K562 (cell line): ENCODE results near the gene CPLANE2. TPM values are rescaled to one million over a fixed set of nuclear protein-coding genes. Genes with fewer than 3 reads are reported as not detected.

Experiments used
- ATAC-seq: fragments of 200-7000 bp; cut with Tn5 transposase; 3 replicates; pipeline ENCODE4 v1.9.1; 2020; ENCODE audit warnings: moderate library complexity
- BruUV-seq: library from RNA; stranded (reverse); fragments of 400-500 nt; replicated peaks from 2 replicates; lab custom pipeline; 2021; lab: Mats Ljungman, UMichigan
- CTCF ChIA-PET: fragments of 300-600 bp; formaldehyde crosslinking; extraction: SDS; loops from one replicate; lab custom pipeline; 2021; ENCODE audit warnings: low intra/inter-chr PET ratio; lab: Yijun Ruan, JAX
- POLR2A ChIA-PET: fragments of 300-600, 350-650 bp; sonication (Branson Sonifier 250); formaldehyde crosslinking; extraction: SDS; loops from one replicate; lab custom pipeline; 2021; ENCODE audit warnings: antibody characterized with exemption, inconsistent platforms; lab: Yijun Ruan, JAX
- DNase-seq, 4 experiments: peaks; one replicate each; pipeline versions ENCODE4 v3.0.0 to v3.0.0-alpha.2; 2011 to 2018; ENCODE audit warnings: low spot score in 3 of 4, mixed read lengths in 3 of 4; ENCODE audit errors: extremely low read depth in 1 of 4
- FAIRE-seq: peaks from 2 replicates; lab custom pipeline; 2011; peaks lifted over from hg19 to GRCh38; lab: Jason Lieb, UNC
- H2AFZ ChIP-seq: 2 replicates; pipeline ENCODE4 v1.6.0; 2011; ENCODE audit warnings: low read depth, low read length, control low read depth, inconsistent platforms
- H3K27ac ChIP-seq: fragments of 200-600 bp; 3 replicates; pipeline ENCODE4 v1.8.0; 2011; ENCODE audit warnings: low read depth, mild to moderate bottlenecking, control low read depth, inconsistent platforms, low read length, moderate library complexity, mixed read lengths; ENCODE audit errors: extremely low read depth
- H3K27me3 ChIP-seq, 2 experiments: fragments of 300-600 bp in 1 of 2; 2 replicates in 1 of 2; 3 replicates in 1 of 2; pipeline versions ENCODE4 v1.6.0 to v1.8.0; 2011; ENCODE audit warnings: inconsistent platforms in 2 of 2, low read length in 2 of 2, mild to moderate bottlenecking in 1 of 2, mixed read lengths in 1 of 2, moderate library complexity in 1 of 2; ENCODE audit not compliant: control insufficient read depth in 2 of 2, insufficient read depth in 2 of 2
- H3K36me3 ChIP-seq: fragments of 300-600 bp; 3 replicates; pipeline ENCODE4 v1.8.0; 2011; ENCODE audit warnings: mild to moderate bottlenecking, low read length, inconsistent platforms; ENCODE audit not compliant: control insufficient read depth, insufficient read depth
- H3K4me1 ChIP-seq, 2 experiments: fragments of 200-600 bp in 1 of 2; replicated peaks in 1 of 2; 2 replicates in 1 of 2; 3 replicates in 1 of 2; pipeline versions ENCODE4 v1.5.1 to v1.8.0; 2011; ENCODE audit warnings: inconsistent platforms in 2 of 2, low read length in 2 of 2, mild to moderate bottlenecking in 1 of 2, mixed read lengths in 1 of 2, moderate library complexity in 1 of 2; ENCODE audit not compliant: control insufficient read depth in 2 of 2, insufficient read depth in 2 of 2
- H3K4me2 ChIP-seq: 2 replicates; pipeline ENCODE4 v1.6.1; 2011; ENCODE audit warnings: low read length, control low read depth, inconsistent platforms, mixed read lengths; ENCODE audit not compliant: insufficient read depth
- H3K4me3 ChIP-seq: fragments of 200-600 bp; sonication (generic), shearing (Covaris generic); 2 replicates; pipeline ENCODE4 v1.5.1; 2016; ENCODE audit warnings: control low read depth, inconsistent platforms
- H3K79me2 ChIP-seq: fragments of 200-600 bp; 3 replicates; pipeline ENCODE4 v1.8.0; 2011; ENCODE audit warnings: low read length, inconsistent platforms; ENCODE audit not compliant: control insufficient read depth, insufficient read depth
- H3K9ac ChIP-seq, 2 experiments: 2 replicates each; pipeline versions ENCODE4 v1.6.0 to v1.6.1; 2011; ENCODE audit warnings: low read depth in 2 of 2, low read length in 2 of 2, control low read depth in 1 of 2, inconsistent platforms in 1 of 2, mild to moderate bottlenecking in 1 of 2, mixed read lengths in 1 of 2; ENCODE audit not compliant: insufficient read depth in 1 of 2
- H3K9me1 ChIP-seq: one replicate; pipeline ENCODE4 v1.6.0; 2011; ENCODE audit warnings: inconsistent platforms, mild to moderate bottlenecking, low read length, moderate library complexity; ENCODE audit not compliant: control insufficient read depth, insufficient read depth
- H3K9me3 ChIP-seq: replicated peaks from 2 replicates; pipeline ENCODE4 v1.5.1; 2011; ENCODE audit warnings: low read depth, low read length, inconsistent platforms; ENCODE audit not compliant: control insufficient read depth, insufficient read depth
- H4K20me1 ChIP-seq: replicated peaks from 2 replicates; pipeline ENCODE4 v1.6.1; 2011; ENCODE audit warnings: low read length, inconsistent platforms, mixed read lengths; ENCODE audit not compliant: control insufficient read depth, insufficient read depth
- BCOR ChIP-seq: fragments of 450-650 bp; IDR thresholded peaks from 2 replicates; pipeline ENCODE4 v1.6.1; 2016
- HDAC6 ChIP-seq: IDR thresholded peaks from 2 replicates; pipeline ENCODE4 v1.6.1; 2012; ENCODE audit warnings: low read depth, mild to moderate bottlenecking, control low read depth, inconsistent platforms, low read length, moderate library complexity
- HNRNPK ChIP-seq: fragments of 200-400 bp; formaldehyde crosslinking; IDR thresholded peaks from one replicate; pipeline ENCODE4 v1.6.1; 2018; ENCODE audit warnings: mild to moderate bottlenecking, low read depth, low read length; ENCODE audit not compliant: poor library complexity, severe bottlenecking
- HNRNPUL1 ChIP-seq: fragments of 200-400 bp; formaldehyde crosslinking; IDR thresholded peaks from 2 replicates; pipeline ENCODE4 v1.6.1; 2017; ENCODE audit warnings: low read length
- KDM1A ChIP-seq, 2 experiments: fragments of 450-650 bp; IDR thresholded peaks; 2 replicates each; pipeline ENCODE4 v1.6.1; 2016; ENCODE audit warnings: mild to moderate bottlenecking in 2 of 2
- NCOA6 ChIP-seq: fragments of 450-650 bp; IDR thresholded peaks from 2 replicates; pipeline ENCODE4 v1.6.1; 2017; ENCODE audit warnings: mild to moderate bottlenecking
- NRF1 ChIP-seq, 2 experiments: fragments of 450-650 bp; IDR thresholded peaks in 1 of 2; conservative IDR thresholded peaks in 1 of 2; 2 replicates each; pipeline ENCODE4 v1.6.1; 2014; ENCODE audit warnings: mild to moderate bottlenecking in 2 of 2
- POLR2AphosphoS5 ChIP-seq: IDR thresholded peaks from 2 replicates; pipeline ENCODE4 v1.6.1; 2011; ENCODE audit warnings: mild to moderate bottlenecking, low read depth, low read length, moderate library complexity; ENCODE audit not compliant: control insufficient read depth, insufficient read depth
- RBM15 ChIP-seq: fragments of 200-400 bp; formaldehyde crosslinking; IDR thresholded peaks from 2 replicates; pipeline ENCODE4 v1.6.1; 2018; ENCODE audit warnings: mild to moderate bottlenecking, low read length, moderate library complexity; ENCODE audit not compliant: insufficient read depth
- RBM25 ChIP-seq: fragments of 200-400 bp; formaldehyde crosslinking; IDR thresholded peaks from 2 replicates; pipeline ENCODE4 v1.6.1; 2018; ENCODE audit warnings: low read length, low read depth, moderate library complexity; ENCODE audit not compliant: severe bottlenecking
- SMARCA5 ChIP-seq: fragments of 450-650 bp; IDR thresholded peaks from 2 replicates; pipeline ENCODE4 v1.6.1; 2016
- TFE3 ChIP-seq: fragments of 450-650 bp; formaldehyde crosslinking; IDR thresholded peaks from 2 replicates; pipeline ENCODE4 v1.4.0; 2020; ENCODE audit warnings: mild to moderate bottlenecking, mixed read lengths
- ZNF124 ChIP-seq: sonication (generic); formaldehyde crosslinking; IDR thresholded peaks from 2 replicates; pipeline ENCODE4 v1.8.1; 2022; ENCODE audit warnings: missing genetic modification reagents
- ZNF134 ChIP-seq: fragments of 250-450 bp; sonication (Bioruptor Pico); conservative IDR thresholded peaks from 2 replicates; pipeline ENCODE4 v1.4.0; 2020
- ZNF23 ChIP-seq: fragments of 250-450 bp; sonication (Bioruptor Pico); IDR thresholded peaks from 2 replicates; pipeline ENCODE4 v1.4.0; 2020; ENCODE audit warnings: mild to moderate bottlenecking
- ZNF282 ChIP-seq: sonication (generic); formaldehyde crosslinking; IDR thresholded peaks from 2 replicates; pipeline ENCODE4 v1.8.1; 2023; ENCODE audit warnings: missing genetic modification reagents
- ZNF316 ChIP-seq: fragments of 450-650 bp; IDR thresholded peaks from 2 replicates; pipeline ENCODE4 v1.6.1; 2016
- ZNF41 ChIP-seq: fragments of 250-450 bp; sonication (Bioruptor Pico); conservative IDR thresholded peaks from 2 replicates; pipeline ENCODE4 v1.4.0; 2020; ENCODE audit warnings: mild to moderate bottlenecking
- ZNF436 ChIP-seq: fragments of 250-450, 450-650 bp; sonication (Bioruptor Pico); formaldehyde crosslinking; IDR thresholded peaks from 2 replicates; pipeline ENCODE4 v1.7.0; 2020; ENCODE audit warnings: mild to moderate bottlenecking
- WGBS: fragments of 100-300 bp; shearing (Covaris generic); methylation state at CpG from one replicate; pipeline ENCODE4 v1.1.6; 2016; ENCODE audit warnings: low coverage, mixed read lengths; ENCODE audit not compliant: insufficient coverage; ENCODE audit errors: missing lambda C conversion rate; 5-methylcytosine and 5-hydroxymethylcytosine counted together
- in situ Hi-C: fragments of 300-500 bp; cut with MboI; formaldehyde crosslinking; loops from 4 replicates; pipeline ENCODE4 v1.15.0; 2018; ENCODE audit warnings: inconsistent platforms, mixed read lengths
- intact Hi-C: fragments of 100-400 bp; cut with micrococcal nuclease; formaldehyde crosslinking; loops from 2 replicates; pipeline ENCODE4 v1.14.2; 2022
- polyA plus RNA-seq, 8 experiments: library from polyadenylated mRNA; depleted of rRNA in 4 of 8; stranded (reverse) in 5 of 8; unstranded in 3 of 8; fragments of >200 nt; fragmentation: Nextera tagmentation in 2 of 8; fragmentation: Illumina TruSeq in 1 of 8; extraction: Ambion mirVana in 2 of 8; extraction: Trizol in 1 of 8; gene quantifications; 2 replicates each; pipeline versions ENCODE4 v1.2.1 to v1.2.3, GENCODE V29; 2011 to 2014; ENCODE audit warnings: inconsistent platforms in 1 of 8, missing spikeins in 1 of 8
- total RNA-seq, 7 experiments: library from RNA; depleted of rRNA in 6 of 7; stranded (reverse); fragments of >200 nt in 6 of 7; fragmentation: Illumina TruSeq in 2 of 7; extraction: Trizol in 2 of 7; gene quantifications; 2 replicates each; pipeline versions ENCODE4 v1.2.1 to v1.2.3, GENCODE V29; 2011 to 2021; ENCODE audit warnings: low replicate concordance in 1 of 7

Gene CPLANE2
- total and polyA plus RNA-seq, 9 of the 15 experiments (the other 6 are each of a cell fraction or from before 2014, with no cell fraction given) = 0.17 to 20.9 (median 8.1) TPM

- ATAC-seq = no peak
- no peak overlapping the region for H3K4me2 ChIP-seq
- intact Hi-C loops = no loop called here
- no peaks in the 10 kb centered on the region for H3K9me3 ChIP-seq
- no peak overlapping the region for H3K9ac ChIP-seq
- WGBS = 55% methylated on average over 6 of the region's 6 CpGs
- H3K4me1 ChIP-seq = peaks cover 25 to 47% of the 10 kb centered on the region in 2 experiments
- H3K4me3 ChIP-seq = no peak overlapping the region
- FAIRE-seq = no peak
- TF ChIP-seq ZNF282 (CRISPR knock-in tag) (no peak), RBM25 (peak; percentile 72), ZNF124 (no peak), BCOR (peak; percentile 58)
- POLR2A ChIA-PET = interaction anchor here (0.6 to 1.5 kb wide), 4 partner anchors 9 to 272 kb away, joined by 4 to 5 read pairs (median 4); partner anchors contain the start of gene CPLANE2
- H3K79me2 ChIP-seq = no peaks in the 10 kb centered on the region
- CTCF ChIA-PET = no interaction called here
- H3K27me3 ChIP-seq = no peaks in the 10 kb centered on the region
- no peak overlapping the region for H3K27ac ChIP-seq
- no peaks in the 10 kb centered on the region for H3K36me3 ChIP-seq
- no TSS peak for BruUV-seq
- no peak for DNase-seq
- no peak overlapping the region for H2AFZ ChIP-seq
- H3K9me1 ChIP-seq = peaks cover 3% of the 10 kb centered on the region
- in situ Hi-C loops = no loop called here
- no peaks in the 10 kb centered on the region for H4K20me1 ChIP-seq
Measured at GRCh38 chr1:16211824-16212223, 25.2 kb downstream of the CPLANE2 start.

DNA sequence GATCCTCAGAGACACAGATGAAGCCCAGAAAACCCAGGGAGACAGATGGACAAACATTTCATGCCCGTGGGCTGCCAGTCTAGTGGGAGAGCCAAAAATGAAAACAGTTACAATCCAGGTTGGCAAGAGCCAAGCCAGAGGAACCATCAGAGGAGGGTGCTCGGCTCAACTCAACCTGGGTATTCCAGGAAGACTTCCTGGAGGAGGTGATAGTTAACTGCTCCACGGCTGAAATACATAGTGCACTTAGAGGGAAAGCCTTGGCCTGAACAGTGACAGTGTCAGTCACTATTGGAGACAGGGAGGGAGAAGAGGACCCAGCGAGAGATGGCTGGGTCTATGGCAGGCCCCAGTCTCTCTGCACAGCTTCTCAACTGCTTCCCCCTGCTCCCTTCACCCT is 26.4 kb downstream of the CPLANE2 start:
- H3K27me3 ChIP-seq = no peaks in the 10 kb centered on the region
- intact Hi-C loops = no loop called here
- no peak overlapping the region for H2AFZ ChIP-seq
- no peaks in the 10 kb centered on the region for H3K9me1 ChIP-seq
- no peak overlapping the region for H3K27ac ChIP-seq
- no peak overlapping the region for H3K4me3 ChIP-seq
- H3K79me2 ChIP-seq = peaks cover 7% of the 10 kb centered on the region; the same call in 2 of the 3 replicates
- ChIA-PET CTCF (no interaction called here), POLR2A (no interaction called here)
- H3K4me1 ChIP-seq = peaks cover 24 to 48% of the 10 kb centered on the region in 2 experiments
- no peaks in the 10 kb centered on the region for H3K9me3 ChIP-seq
- DNase-seq (no peak), ATAC-seq (no peak), FAIRE-seq (no peak)
- BruUV-seq = no TSS peak
- no peaks in the 10 kb centered on the region for H4K20me1 ChIP-seq
- in situ Hi-C loops = no loop called here
- WGBS = 32% methylated on average over 4 of the region's 4 CpGs
- no peak overlapping the region; a peak in 1 of 4 replicates for H3K9ac ChIP-seq
- H3K4me2 ChIP-seq = no peak overlapping the region
- no peaks in the 10 kb centered on the region for H3K36me3 ChIP-seq
- TF ChIP-seq NRF1 (conservative IDR thresholded peaks at IDR 0.05 in 1 of 2, IDR thresholded peaks at IDR 0.05 in 1 of 2) (no peak), HNRNPK (no peak), ZNF436 (CRISPR knock-in tag) (peak; percentile 91), KDM1A (IDR thresholded peaks at IDR 0.05) (peak in 1 of 2 experiments; percentile 68; a peak in 3 of 4 replicates), NCOA6 (no peak), HDAC6 (no peak), ZNF23 (CRISPR knock-in tag) (no peak), ZNF41 (CRISPR knock-in tag) (no peak), ZNF316 (no peak), TFE3 (no peak), SMARCA5 (peak; percentile 93), BCOR (peak; percentile 91), ZNF134 (CRISPR knock-in tag) (no peak), RBM15 (no peak), POLR2AphosphoS5 (no peak), HNRNPUL1 (no peak)
